Frontal cortex (tissue), 4 donors: Measurements from ENCODE around the gene CRAT. TPM values are rescaled to one million over a fixed set of nuclear protein-coding genes. Genes with fewer than 3 reads are reported as not detected.
"Not testable (repeated sequence)": the region's sequence is repeated elsewhere in the genome, so short reads cannot be mapped to it uniquely, and the experiment has no call there.

Source experiments
- DNase-seq, 2 donors: peaks; one replicate each; pipeline ENCODE4 v3.0.0; 2012; ENCODE audit warnings: low spot score in 2 of 2
- FAIRE-seq: peaks from 2 replicates; lab custom pipeline; 2012; peaks lifted over from hg19 to GRCh38; lab: Jason Lieb, UNC
- total RNA-seq: library from RNA; depleted of rRNA; stranded (reverse); fragments of >200 nt; gene quantifications from one replicate; pipeline ENCODE4 v1.2.3, GENCODE V29; 2014
- donor health status: control.
- donor health status: control.
- donor health status: control.

CRAT gene
- total RNA-seq, 1 donor from 2014 or later: 12.2 TPM

- peak; percentile 13 for FAIRE-seq
- peak; percentile 62 to 83 for DNase-seq
Observed at GRCh38 chr9:129139233-129139992, 28.8 kb upstream of the CRAT start.

GRCh38 chr9:129138476-129139232, 28.1 kb upstream of the CRAT start:
- DNase-seq (no peak), FAIRE-seq (no peak)

DNA sequence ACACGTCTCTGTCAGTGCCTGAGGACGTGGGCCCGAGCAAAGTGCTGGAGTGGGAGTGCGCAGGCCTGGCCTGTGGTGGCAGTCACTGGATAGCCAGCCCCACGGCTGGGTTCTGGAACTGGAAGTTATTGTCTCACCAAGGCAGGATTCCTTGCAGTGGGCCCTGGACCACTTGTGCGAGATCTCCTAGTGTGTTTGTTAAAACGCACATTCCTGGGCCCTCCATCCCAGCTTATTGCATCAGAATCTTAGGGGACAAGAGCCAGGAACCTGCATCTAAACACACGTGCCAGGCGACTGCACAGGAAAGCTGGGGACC, 27.5 kb upstream of the CRAT start:
- FAIRE-seq (no peak), DNase-seq (no peak)

DNA sequence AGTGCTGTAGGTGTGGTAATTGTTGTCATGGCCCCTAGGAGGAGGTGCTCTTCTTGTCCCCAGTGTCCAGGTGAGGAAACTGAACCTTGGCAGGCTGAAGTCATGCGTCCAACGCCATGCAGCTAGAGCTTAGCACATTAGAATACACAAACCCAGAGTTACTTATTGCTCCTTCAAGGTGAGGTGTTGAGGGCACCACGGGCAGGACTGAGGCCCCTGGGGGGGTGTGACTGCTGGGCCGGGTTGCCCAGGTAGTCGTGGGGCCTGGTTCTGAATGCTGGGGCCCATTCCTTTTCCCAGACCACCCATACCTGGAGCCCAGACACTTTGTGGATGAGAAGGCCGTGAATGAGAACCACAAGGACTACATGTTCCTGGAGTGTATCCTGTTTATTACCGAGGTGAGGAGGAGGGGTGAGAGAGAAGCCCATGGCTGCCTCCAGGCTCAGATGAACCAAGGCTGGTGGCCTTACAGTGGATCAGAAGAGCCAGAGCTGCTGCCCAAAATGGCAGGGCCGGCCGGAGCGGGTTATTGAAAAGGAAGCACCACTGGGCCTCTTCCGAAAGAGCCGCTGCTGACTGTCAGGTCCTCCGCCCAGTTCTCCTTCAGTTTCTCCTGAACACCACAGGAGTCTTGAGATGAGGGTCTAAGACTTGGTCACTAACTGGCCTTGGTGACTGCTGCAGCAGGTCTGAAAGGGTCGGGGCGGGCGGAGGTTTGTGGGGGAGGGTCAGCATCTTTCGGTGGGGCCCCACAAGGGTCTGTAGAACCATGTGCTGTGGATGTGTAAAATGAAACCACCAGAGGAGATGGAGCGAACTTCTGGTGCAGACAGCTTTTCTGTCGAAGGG, 26.9 kb upstream of the CRAT start:
- DNase-seq (no peak), FAIRE-seq (no peak)

DNA sequence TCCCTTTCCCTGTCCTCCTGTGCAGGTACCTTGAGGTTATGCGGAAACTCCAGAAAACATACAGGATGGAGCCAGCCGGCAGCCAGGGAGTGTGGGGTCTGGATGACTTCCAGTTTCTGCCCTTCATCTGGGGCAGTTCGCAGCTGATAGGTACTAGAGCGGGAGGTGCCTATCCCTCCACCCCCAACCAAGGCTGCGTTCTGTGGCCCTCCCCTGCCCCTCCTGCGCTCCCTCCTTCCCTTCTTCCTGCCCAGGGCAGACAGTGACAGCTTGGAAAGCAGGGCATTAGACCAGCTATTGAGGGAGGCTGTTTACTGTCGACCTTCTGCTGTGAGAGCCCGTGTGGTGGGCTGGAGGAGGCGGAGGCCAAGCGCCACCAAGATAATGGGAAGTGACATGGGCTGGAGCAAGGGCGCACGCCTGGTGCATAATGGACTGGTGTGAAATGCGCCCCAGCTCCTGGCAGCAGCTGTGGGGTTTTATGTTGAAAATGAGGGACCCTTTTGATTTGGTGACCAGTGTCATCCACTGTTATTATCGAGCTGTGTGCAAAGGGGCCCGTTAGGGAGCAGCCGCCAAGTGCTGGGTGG, 25.9 kb upstream of the CRAT start:
- FAIRE-seq: no peak
- no peak for DNase-seq

DNA sequence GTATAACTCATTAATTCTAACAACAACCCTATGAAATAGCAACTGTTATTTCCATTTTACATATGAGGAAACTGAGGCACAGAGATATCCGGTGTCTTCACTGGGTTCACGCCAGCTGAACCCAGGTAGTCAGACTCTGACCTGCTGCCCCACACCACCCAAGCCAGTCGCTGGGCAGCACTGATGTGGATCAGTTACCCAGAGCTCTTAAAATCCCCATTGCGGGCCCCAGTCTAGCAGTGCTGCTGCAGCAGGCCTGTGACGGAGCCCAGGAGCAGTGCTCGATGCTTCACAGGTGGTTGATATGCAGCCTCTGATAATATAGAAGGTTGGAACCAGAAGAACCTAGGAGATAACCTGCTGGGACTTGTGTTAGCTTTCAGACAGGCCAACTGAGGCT, 24.9 kb upstream of the CRAT start:
- FAIRE-seq: no peak
- no peak for DNase-seq

DNA sequence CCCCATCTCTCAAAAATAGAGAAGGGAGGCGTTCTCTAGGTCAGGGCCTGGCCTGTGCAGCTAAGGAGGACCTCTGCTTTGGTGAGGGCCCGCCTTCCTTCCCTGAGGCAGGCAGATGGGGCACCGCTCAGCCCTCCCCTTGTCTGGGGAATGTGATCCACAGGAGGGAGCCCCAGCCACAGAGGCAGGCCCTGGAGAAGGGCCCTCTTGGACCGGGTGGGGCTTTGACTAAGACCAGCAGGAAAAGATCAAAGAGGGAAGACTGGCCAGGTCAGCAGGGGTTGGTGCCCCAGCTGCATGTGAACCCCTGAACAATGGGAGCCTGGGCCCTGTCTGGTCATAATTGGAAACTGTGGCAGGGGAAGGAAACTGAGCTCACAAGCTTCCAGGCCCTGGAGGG, 22.5 kb upstream of the CRAT start:
- no peak for DNase-seq
- FAIRE-seq: no peak

DNA sequence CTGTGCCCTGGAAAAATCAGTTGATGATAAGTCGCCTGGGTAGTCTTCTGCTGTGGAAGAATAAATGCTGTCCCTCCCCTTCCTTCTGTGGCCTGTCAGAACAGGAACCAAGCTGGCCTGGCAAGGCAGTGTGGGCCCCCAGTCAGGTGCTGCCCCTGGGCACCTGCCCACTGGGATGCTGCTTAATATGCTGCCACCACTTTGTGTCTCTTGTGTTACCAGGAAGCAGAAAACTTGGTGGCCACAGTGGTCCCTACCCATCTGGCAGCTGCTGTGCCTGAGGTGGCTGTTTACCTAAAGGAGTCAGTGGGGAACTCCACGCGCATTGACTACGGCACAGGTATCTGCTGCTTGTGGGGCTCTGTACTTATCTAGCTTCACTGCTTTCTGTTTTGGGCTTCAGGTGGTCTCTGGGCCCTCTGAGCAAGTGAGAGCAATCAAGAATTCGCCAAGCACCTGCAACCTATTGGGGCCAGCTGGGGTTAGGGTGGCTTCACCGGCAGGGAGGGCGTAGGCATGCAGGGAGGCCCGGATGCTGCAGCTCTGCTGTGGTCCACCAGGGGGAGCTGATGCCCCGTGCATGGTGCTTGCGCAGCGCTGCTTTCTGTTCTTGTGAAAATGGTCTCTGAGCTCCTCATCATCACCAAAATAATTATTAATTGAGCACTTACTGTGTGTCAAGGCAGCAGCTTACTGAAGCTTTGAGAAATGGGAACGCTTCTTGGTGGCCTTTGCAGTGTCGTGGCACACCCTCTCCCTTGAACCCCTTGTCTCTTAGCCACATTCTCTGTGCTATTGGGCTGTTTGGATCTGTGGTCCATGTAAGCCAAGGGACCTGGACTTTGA, 20.9 kb upstream of the CRAT start:
- FAIRE-seq (no peak), DNase-seq (peak in 1 of 2 donors; percentile 83)

DNA sequence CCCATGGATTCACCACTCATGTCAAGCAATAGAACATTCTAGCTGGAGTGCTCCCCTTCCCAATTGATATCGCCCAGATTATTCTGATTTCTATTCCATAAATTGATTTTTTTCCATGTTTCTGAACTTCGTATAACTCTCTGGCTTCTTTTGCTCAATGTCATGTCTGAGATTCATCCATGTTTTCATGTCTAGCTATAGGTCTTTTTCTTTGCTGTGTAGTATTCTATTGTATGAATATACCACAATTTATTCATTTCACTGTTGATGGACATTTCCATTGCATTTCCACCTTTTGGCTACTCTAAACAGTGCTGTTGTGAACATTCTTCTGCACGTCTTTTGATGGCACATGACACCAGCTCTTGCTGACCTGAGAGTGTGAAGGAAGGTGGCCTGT, 20.2 kb upstream of the CRAT start:
- DNase-seq: no peak
- FAIRE-seq: no peak

DNA sequence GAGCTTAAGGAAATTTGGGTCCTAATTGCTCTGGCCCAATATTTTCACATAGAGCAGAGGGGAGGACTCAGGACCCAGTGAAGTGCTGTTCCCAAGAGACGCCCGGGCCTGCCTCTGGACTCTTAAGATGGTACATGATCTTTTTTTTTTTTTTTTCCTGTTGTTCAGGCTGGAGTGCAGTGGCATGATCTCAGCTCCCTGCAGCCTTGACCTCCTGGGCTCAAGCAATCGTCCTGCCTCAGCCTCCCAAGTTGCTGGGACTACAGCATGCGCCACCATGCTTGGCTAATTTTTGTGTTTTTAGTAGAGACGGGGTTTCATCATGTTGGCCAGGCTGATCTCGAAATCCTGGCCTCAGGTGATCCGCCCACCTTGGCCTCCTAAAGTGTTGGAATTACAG, 19.7 kb upstream of the CRAT start:
- not testable (repeated sequence) for DNase-seq, FAIRE-seq

DNA sequence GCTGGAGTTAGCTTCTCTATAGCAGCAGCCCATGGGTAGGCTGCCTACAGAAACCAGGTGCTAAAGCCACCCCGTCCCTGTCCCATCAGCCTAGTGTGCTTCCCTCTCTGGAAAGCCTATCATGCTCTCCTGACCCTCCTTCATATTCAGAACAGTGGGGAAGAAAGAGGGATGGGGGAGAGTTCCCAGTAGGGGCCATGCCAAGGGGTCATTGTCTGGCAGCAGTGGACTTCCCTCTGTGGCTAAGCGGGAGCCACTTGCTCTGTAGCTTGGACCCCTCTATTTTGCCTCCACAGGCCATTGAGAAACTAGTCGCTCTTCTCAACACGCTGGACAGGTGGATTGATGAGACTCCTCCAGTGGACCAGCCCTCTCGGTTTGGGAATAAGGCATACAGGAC, 18.1 kb upstream of the CRAT start:
- DNase-seq (no peak), FAIRE-seq (no peak)

GRCh38 chr9:129126749-129127618, 16.4 kb upstream of the CRAT start:
- DNase-seq (no peak), FAIRE-seq (no peak)

GRCh38 chr9:129125478-129125877, 14.9 kb upstream of the CRAT start:
- no peak for FAIRE-seq

GRCh38 chr9:129124506-129125069, 14.0 kb upstream of the CRAT start:
- FAIRE-seq: no peak
- DNase-seq: no peak

More at GRCh38 chr9:129125478-129125877, 14.9 kb upstream of the CRAT start:
- DNase-seq: no peak

DNA sequence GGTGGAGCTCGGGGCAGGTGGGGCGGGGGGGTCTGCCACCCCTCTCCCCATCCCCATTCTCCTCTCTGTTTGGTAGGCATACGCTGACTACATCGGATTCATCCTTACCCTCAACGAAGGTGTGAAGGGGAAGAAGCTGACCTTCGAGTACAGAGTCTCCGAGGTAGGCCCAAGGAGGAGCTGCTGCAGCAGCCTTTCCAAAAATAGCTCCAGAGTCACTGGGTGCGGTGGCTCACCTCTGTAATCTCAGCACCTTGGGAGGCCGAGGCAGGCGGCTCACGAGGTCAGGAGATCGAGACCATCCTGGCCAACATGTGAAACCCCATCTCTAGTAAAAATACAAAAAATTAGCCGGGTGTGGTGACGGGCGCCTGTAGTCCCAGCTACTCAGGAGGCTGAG, 12.4 kb upstream of the CRAT start:
- not testable (repeated sequence) for FAIRE-seq, DNase-seq

GRCh38 chr9:129122133-129122532, 11.5 kb upstream of the CRAT start:
- DNase-seq: no peak
- FAIRE-seq: no peak

GRCh38 chr9:129121483-129121882, 10.9 kb upstream of the CRAT start:
- FAIRE-seq (no peak), DNase-seq (no peak)

- DNase-seq: no peak
- no peak for FAIRE-seq
Observed at GRCh38 chr9:129118799-129119198, 8.2 kb upstream of the CRAT start.
